Activated CD8-positive, alpha-beta T cell treated with anti-CD3 and anti-CD28 coated beads for 36 hours (primary cell): Measurements from ENCODE around the gene IL1RAPL2. TPM values are rescaled to one million over a fixed set of nuclear protein-coding genes. Genes with fewer than 3 reads are reported as not detected.

ENCODE experiments used
- ATAC-seq: fragments of 200-7000 bp; cut with Tn5 transposase; one replicate; pipeline ENCODE4 v1.10.0; 2021; ENCODE audit warnings: mild to moderate bottlenecking, moderate library complexity
- CTCF ChIA-PET: fragments of 350-600 bp; sonication (Branson Sonifier 250); formaldehyde crosslinking; loops from one replicate; lab custom pipeline; 2021; ENCODE audit warnings: antibody characterized with exemption; lab: Charles Lee
- POLR2A ChIA-PET: fragments of 350-600 bp; sonication (Branson Sonifier 250); formaldehyde crosslinking; loops from one replicate; lab custom pipeline; 2021; ENCODE audit warnings: antibody characterized with exemption; lab: Charles Lee
- DNase-seq: peaks from one replicate; pipeline ENCODE4 v3.0.0-alpha.2; 2020
- H3K27ac Mint-ChIP-seq: one replicate; pipeline ENCODE4 v1.8.0; 2021; ENCODE audit warnings: mild to moderate bottlenecking, mixed read lengths
- H3K27me3 Mint-ChIP-seq: one replicate; pipeline ENCODE4 v1.8.0; 2021; ENCODE audit warnings: mixed read lengths
- H3K36me3 Mint-ChIP-seq: one replicate; pipeline ENCODE4 v1.8.0; 2021; ENCODE audit warnings: low read depth, mixed read lengths
- H3K4me1 Mint-ChIP-seq: one replicate; pipeline ENCODE4 v1.8.0; 2021; ENCODE audit warnings: low read depth, mixed read lengths
- H3K4me3 Mint-ChIP-seq: one replicate; pipeline ENCODE4 v1.8.0; 2021; ENCODE audit warnings: mild to moderate bottlenecking, moderate library complexity, mixed read lengths
- H3K9me3 Mint-ChIP-seq: one replicate; pipeline ENCODE4 v1.8.0; 2021; ENCODE audit warnings: mixed read lengths
- CTCF ChIP-seq: fragments of 200-600 bp; IDR thresholded peaks from one replicate; pipeline ENCODE4 v1.8.0; 2022; ENCODE audit warnings: antibody characterized with exemption, mild to moderate bottlenecking
- intact Hi-C: fragments of 100-400 bp; cut with micrococcal nuclease; formaldehyde crosslinking; loops from one replicate; pipeline ENCODE4 v1.10.0; 2022
- total RNA-seq, 2 experiments: library from RNA; stranded (reverse); gene quantifications; one replicate each; pipeline ENCODE4 v1.2.3, GENCODE V29; 2021

The IL1RAPL2 gene
- total RNA-seq, 2 experiments from 2014 or later, result not detected

GRCh38 chrX:104659005-104659744, 93.2 kb downstream of the IL1RAPL2 start:
- no peaks in the 10 kb centered on the region for H3K4me1 Mint-ChIP-seq
- DNase-seq (no peak), ATAC-seq (no peak)
- TF ChIP-seq CTCF, result no peak
- intact Hi-C loops, result no loop called here
- no peaks in the 10 kb centered on the region for H3K27me3 Mint-ChIP-seq
- POLR2A ChIA-PET, result interaction anchor here (0.6 kb wide), 1 partner anchor 80 kb away, joined by 3 read pairs; no protein-coding TSS in a partner anchor
- no peak overlapping the region for H3K4me3 Mint-ChIP-seq
- CTCF ChIA-PET, result no interaction called here
- no peaks in the 10 kb centered on the region for H3K36me3 Mint-ChIP-seq
- no peak overlapping the region for H3K27ac Mint-ChIP-seq
- H3K9me3 Mint-ChIP-seq, result no peaks in the 10 kb centered on the region

GRCh38 chrX:104660092-104660491, 94.1 kb downstream of the IL1RAPL2 start:
- H3K27ac Mint-ChIP-seq, result no peak overlapping the region
- H3K4me1 Mint-ChIP-seq, result no peaks in the 10 kb centered on the region
- H3K36me3 Mint-ChIP-seq, result no peaks in the 10 kb centered on the region
- H3K27me3 Mint-ChIP-seq, result no peaks in the 10 kb centered on the region
- ChIA-PET POLR2A (no interaction called here), CTCF (no interaction called here)
- ATAC-seq, result no peak
- no peak overlapping the region for H3K4me3 Mint-ChIP-seq
- H3K9me3 Mint-ChIP-seq, result no peaks in the 10 kb centered on the region
- no peak for TF ChIP-seq CTCF
- intact Hi-C loops, result no loop called here
- DNase-seq, result no peak

GRCh38 chrX:104662694-104663093, 96.7 kb downstream of the IL1RAPL2 start:
- Mint-ChIP-seq H3K4me1 (no peaks in the 10 kb centered on the region), H3K36me3 (no peaks in the 10 kb centered on the region), H3K27me3 (no peaks in the 10 kb centered on the region), H3K4me3 (no peak overlapping the region), H3K27ac (no peak overlapping the region), H3K9me3 (no peaks in the 10 kb centered on the region)
- CTCF ChIA-PET, result no interaction called here
- no peak for ATAC-seq
- POLR2A ChIA-PET, result no interaction called here
- DNase-seq, result no peak
- intact Hi-C loops, result no loop called here
- TF ChIP-seq CTCF, result no peak

GRCh38 chrX:104665691-104666090, 99.7 kb downstream of the IL1RAPL2 start:
- Mint-ChIP-seq H3K4me3 (no peak overlapping the region), H3K4me1 (no peaks in the 10 kb centered on the region), H3K36me3 (no peaks in the 10 kb centered on the region), H3K9me3 (no peaks in the 10 kb centered on the region), H3K27me3 (no peaks in the 10 kb centered on the region), H3K27ac (no peak overlapping the region)
- DNase-seq, result no peak
- POLR2A ChIA-PET, result no interaction called here
- intact Hi-C loops, result no loop called here
- ATAC-seq, result no peak
- CTCF ChIA-PET, result no interaction called here
- TF ChIP-seq CTCF, result no peak

- H3K4me1 Mint-ChIP-seq, result no peaks in the 10 kb centered on the region
Measured at GRCh38 chrX:104668550-104668949, 102.6 kb downstream of the IL1RAPL2 start.

More at GRCh38 chrX:104668550-104668949, 102.6 kb downstream of the IL1RAPL2 start:
- intact Hi-C loops, result no loop called here
- Mint-ChIP-seq H3K27ac (no peak overlapping the region), H3K4me3 (no peak overlapping the region), H3K9me3 (no peaks in the 10 kb centered on the region), H3K27me3 (no peaks in the 10 kb centered on the region), H3K36me3 (no peaks in the 10 kb centered on the region)
- CTCF ChIA-PET, result interaction anchor here (1.1 to 1.5 kb wide), 2 partner anchors 252 to 254 kb away, joined by 3 to 6 read pairs; no protein-coding TSS in a partner anchor
- no peak for TF ChIP-seq CTCF
- no peak for ATAC-seq
- no peak for DNase-seq
- POLR2A ChIA-PET, result no interaction called here
